KMS-11 (cell line): ENCODE data around the gene HOXB1.

ENCODE experiments used
- H2AFZ ChIP-seq: fragments of 200-600 bp; sonication (generic); 2 replicates; pipeline ENCODE4 v1.6.1; 2016; ENCODE audit warnings: antibody characterized with exemption, mixed run types, low read depth
- H3K27ac ChIP-seq: fragments of 200-600 bp; sonication (generic); 2 replicates; pipeline ENCODE4 v1.6.1; 2016; ENCODE audit warnings: mild to moderate bottlenecking, mixed run types
- H3K27me3 ChIP-seq: fragments of 200-600 bp; sonication (generic); 2 replicates; pipeline ENCODE4 v1.6.1; 2017; ENCODE audit warnings: mild to moderate bottlenecking, low read depth, mixed run types, moderate library complexity; ENCODE audit not compliant: insufficient read depth
- H3K36me3 ChIP-seq: fragments of 200-600 bp; sonication (generic); 2 replicates; pipeline ENCODE4 v1.6.1; 2017; ENCODE audit warnings: mild to moderate bottlenecking, mixed run types; ENCODE audit not compliant: insufficient read depth
- H3K4me1 ChIP-seq: fragments of 200-600 bp; sonication (generic); 2 replicates; pipeline ENCODE4 v1.6.1; 2016; ENCODE audit warnings: mild to moderate bottlenecking, low read depth, mixed run types; ENCODE audit not compliant: poor library complexity, severe bottlenecking
- H3K4me2 ChIP-seq: fragments of 200-600 bp; sonication (generic); 2 replicates; pipeline ENCODE4 v1.7.0; 2016; ENCODE audit warnings: mild to moderate bottlenecking, mixed run types
- H3K4me3 ChIP-seq: fragments of 200-600 bp; sonication (generic); IDR thresholded peaks from 2 replicates; pipeline ENCODE4 v1.6.1; 2017; ENCODE audit warnings: low read depth, low read length, mixed read lengths; ENCODE audit not compliant: insufficient read depth
- H3K79me2 ChIP-seq: fragments of 200-600 bp; sonication (generic); 2 replicates; pipeline ENCODE4 v1.6.1; 2016; ENCODE audit warnings: low read depth, mixed run types; ENCODE audit not compliant: insufficient read depth
- H3K9ac ChIP-seq: fragments of 200-600 bp; sonication (generic); 2 replicates; pipeline ENCODE4 v1.6.1; 2016; ENCODE audit warnings: mild to moderate bottlenecking, mixed run types
- H4K20me1 ChIP-seq: fragments of 200-600 bp; sonication (generic); 2 replicates; pipeline ENCODE4 v1.6.1; 2016; ENCODE audit warnings: mild to moderate bottlenecking, mixed run types; ENCODE audit not compliant: insufficient read depth
- TF ChIP-seq, protein P1 (sequence below): fragments of 200-600 bp; sonication (generic); conservative IDR thresholded peaks from 2 replicates; pipeline ENCODE4 v1.6.1; 2017; ENCODE audit warnings: low read depth, mild to moderate bottlenecking, antibody characterized with exemption, low read length, moderate library complexity, mixed read lengths

The HOXB1 gene

DNA sequence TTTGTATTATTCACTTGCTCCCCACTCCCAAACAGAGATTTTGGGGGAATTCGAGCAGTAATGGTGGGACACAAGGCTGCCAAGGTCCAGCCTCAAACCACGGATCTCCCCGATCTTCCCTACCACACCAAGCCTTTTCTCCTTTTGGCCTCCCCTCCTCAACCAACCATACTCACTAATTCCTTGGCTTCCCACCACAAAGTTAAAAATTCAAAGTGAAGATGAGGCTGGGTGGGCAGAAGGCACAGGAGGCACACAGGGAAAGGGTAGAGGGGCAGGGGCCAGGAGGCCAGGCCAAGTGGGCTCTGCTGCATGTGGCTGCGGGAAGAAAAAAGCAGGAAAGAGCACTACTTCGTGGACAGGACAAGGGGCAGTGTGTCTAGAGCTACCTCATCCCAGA lies 32.1 kb upstream of the HOXB1 start:
- H3K36me3 ChIP-seq: no peaks in the 10 kb centered on the region
- H3K27me3 ChIP-seq: no peaks in the 10 kb centered on the region
- H4K20me1 ChIP-seq: no peaks in the 10 kb centered on the region
- H3K79me2 ChIP-seq: no peaks in the 10 kb centered on the region
- H3K27ac ChIP-seq: no peak overlapping the region
- H2AFZ ChIP-seq: no peak overlapping the region
- no peak overlapping the region for H3K9ac ChIP-seq
- no peak overlapping the region for H3K4me3 ChIP-seq
- H3K4me2 ChIP-seq: no peak overlapping the region
- TF ChIP-seq, protein P1, sequence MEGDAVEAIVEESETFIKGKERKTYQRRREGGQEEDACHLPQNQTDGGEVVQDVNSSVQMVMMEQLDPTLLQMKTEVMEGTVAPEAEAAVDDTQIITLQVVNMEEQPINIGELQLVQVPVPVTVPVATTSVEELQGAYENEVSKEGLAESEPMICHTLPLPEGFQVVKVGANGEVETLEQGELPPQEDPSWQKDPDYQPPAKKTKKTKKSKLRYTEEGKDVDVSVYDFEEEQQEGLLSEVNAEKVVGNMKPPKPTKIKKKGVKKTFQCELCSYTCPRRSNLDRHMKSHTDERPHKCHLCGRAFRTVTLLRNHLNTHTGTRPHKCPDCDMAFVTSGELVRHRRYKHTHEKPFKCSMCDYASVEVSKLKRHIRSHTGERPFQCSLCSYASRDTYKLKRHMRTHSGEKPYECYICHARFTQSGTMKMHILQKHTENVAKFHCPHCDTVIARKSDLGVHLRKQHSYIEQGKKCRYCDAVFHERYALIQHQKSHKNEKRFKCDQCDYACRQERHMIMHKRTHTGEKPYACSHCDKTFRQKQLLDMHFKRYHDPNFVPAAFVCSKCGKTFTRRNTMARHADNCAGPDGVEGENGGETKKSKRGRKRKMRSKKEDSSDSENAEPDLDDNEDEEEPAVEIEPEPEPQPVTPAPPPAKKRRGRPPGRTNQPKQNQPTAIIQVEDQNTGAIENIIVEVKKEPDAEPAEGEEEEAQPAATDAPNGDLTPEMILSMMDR: no peak
- no peaks in the 10 kb centered on the region for H3K4me1 ChIP-seq

DNA sequence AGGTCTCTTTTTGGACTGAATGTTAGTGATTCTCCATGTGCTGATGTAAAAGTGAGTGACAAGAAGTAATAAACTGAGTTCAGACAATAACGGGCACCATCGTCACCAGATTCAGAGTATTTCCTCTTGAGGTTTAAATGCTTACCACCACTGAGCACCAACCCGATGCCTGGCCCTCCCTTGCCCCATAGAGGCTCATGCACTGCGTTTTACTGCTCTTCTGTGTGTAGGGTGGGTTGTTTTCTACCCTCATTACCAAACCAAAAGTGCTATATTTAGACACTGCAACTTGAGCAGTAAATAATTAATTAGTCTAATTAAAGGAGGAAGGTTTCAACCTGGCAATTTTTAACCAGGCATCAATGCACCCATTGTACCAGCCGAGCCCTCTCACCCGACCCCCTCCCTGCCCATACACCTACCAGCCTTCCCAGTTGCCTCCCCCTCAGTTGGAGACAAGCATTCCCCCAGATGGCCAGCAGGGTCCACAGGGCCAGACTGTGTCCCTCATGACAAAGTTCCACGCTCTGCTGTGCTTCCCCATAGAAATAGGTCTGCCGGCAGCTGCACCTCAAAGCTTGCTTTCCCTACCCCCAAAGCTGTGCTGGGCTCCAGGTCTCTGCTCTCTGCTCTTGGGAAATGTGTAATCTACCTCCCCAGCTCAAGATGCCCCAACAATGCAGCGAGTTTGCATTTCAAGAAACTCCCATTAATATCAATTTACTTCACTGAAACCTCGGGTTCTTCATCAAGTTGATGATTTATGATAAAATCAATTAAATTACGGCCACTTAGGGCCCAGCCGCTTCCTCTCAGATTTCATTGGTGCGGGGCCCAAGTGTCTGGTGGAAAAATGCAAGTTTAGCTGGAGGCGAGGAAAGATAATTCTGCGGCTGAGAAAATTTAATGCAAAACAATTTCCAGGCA lies 31.3 kb upstream of the HOXB1 start:
- H3K4me1 ChIP-seq: no peaks in the 10 kb centered on the region
- H2AFZ ChIP-seq: no peak overlapping the region
- H3K27me3 ChIP-seq: no peaks in the 10 kb centered on the region
- H3K9ac ChIP-seq: no peak overlapping the region
- no peaks in the 10 kb centered on the region for H4K20me1 ChIP-seq
- no peak overlapping the region for H3K4me3 ChIP-seq
- no peak overlapping the region for H3K4me2 ChIP-seq
- TF ChIP-seq, protein P1: no peak
- H3K79me2 ChIP-seq: no peaks in the 10 kb centered on the region
- no peaks in the 10 kb centered on the region for H3K36me3 ChIP-seq
- H3K27ac ChIP-seq: no peak overlapping the region

DNA sequence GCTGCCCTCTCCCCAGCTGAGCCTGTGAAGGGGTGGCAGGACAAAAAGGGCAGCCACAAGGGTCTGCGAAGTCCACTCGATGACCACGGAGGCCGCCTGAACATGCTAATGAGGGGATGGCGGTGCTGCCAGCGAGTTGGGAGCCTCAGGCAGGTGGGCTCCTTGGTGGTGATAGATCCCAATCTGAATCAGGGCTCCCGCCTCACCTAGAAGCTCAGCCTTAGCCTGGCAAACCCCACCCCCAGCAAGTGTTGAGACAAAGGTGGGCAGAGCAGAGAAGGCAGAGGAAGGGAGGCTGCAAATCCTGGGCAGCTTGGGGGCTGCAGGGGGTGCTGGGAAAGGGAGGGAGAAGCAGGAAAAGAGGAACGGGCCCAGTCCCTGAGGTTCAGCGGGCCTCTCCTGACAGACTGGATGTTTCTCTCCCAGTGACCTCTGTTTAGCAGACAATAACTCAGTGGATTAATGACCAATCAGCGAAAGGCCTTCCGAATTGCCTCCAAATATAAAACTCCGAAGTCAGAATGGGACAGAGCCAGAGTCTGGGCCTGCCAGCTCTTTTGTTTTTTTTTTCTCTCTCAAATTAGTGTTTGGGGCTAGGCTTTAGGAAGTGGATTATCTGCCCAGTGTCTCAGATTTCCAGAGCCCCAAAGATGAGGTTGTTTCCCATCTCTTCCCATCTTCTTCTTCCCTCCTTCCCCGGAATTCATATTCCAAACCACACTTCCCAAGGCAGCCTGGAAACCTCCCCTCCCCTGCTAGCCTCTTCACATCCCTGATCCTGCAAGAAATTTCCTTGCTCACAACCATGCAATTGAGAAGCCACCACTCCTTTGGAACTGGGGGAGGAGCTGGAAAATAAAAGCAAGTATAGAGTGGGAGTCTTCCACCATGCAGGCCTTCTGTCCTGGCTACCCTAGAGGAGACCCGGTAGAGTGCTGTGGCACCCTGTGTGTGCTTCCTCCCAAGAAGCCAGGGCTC lies 29.3 kb upstream of the HOXB1 start:
- no peak overlapping the region for H3K4me3 ChIP-seq
- no peak overlapping the region for H2AFZ ChIP-seq
- H3K79me2 ChIP-seq: no peaks in the 10 kb centered on the region
- no peaks in the 10 kb centered on the region for H3K27me3 ChIP-seq
- H3K4me2 ChIP-seq: no peak overlapping the region
- H3K27ac ChIP-seq: no peak overlapping the region
- no peaks in the 10 kb centered on the region for H3K36me3 ChIP-seq
- no peaks in the 10 kb centered on the region for H3K4me1 ChIP-seq
- H3K9ac ChIP-seq: no peak overlapping the region
- no peaks in the 10 kb centered on the region for H4K20me1 ChIP-seq
- TF ChIP-seq, protein P1: no peak

DNA sequence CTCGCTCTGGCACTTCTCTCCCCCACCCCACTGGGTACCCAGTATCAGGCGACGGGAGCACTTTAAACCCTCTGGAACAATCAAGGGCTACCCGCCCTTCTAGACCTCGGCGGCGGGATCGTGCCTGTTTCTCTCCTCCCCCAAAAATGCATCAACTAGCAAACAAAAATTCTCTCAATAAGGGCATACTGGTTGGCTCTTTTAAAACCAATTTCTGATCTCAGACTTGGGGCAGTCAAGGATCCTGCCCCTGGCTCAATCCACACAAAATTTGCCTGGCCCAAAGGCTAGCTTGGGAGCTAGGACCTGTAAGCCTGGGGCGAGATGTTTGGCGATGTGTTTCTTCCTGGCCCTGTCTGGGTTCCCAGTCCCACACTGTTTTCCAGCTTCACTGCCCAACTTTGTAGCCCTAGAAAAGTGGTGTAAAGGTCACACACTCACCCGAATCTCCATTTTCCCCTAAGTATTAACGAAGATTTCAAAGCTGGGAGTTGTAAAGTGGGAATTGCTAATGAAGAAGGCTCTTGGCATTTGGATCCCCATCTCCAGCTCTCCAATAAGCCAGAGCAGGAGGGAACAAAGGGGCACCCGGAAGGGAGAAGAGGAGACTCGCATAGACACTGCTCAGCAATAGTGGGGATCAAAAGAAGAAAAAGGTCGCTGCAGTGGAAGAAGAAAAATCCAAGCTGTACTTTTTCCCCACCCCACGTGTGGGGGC lies 28.5 kb upstream of the HOXB1 start:
- Histone ChIP-seq H3K9ac (no peak overlapping the region), H3K79me2 (no peaks in the 10 kb centered on the region), H4K20me1 (no peaks in the 10 kb centered on the region), H3K36me3 (no peaks in the 10 kb centered on the region), H3K27me3 (no peaks in the 10 kb centered on the region), H3K4me3 (no peak overlapping the region), H3K27ac (no peak overlapping the region), H3K4me2 (no peak overlapping the region), H2AFZ (no peak overlapping the region), H3K4me1 (no peaks in the 10 kb centered on the region)
- TF ChIP-seq, protein P1: no peak
